Measurements from ENCODE around the gene SIN3A.
"Not testable (repeated sequence)": the region's sequence is repeated elsewhere in the genome, so short reads cannot be mapped to it uniquely, and the experiment has no call there.

Gene SIN3A

DNA sequence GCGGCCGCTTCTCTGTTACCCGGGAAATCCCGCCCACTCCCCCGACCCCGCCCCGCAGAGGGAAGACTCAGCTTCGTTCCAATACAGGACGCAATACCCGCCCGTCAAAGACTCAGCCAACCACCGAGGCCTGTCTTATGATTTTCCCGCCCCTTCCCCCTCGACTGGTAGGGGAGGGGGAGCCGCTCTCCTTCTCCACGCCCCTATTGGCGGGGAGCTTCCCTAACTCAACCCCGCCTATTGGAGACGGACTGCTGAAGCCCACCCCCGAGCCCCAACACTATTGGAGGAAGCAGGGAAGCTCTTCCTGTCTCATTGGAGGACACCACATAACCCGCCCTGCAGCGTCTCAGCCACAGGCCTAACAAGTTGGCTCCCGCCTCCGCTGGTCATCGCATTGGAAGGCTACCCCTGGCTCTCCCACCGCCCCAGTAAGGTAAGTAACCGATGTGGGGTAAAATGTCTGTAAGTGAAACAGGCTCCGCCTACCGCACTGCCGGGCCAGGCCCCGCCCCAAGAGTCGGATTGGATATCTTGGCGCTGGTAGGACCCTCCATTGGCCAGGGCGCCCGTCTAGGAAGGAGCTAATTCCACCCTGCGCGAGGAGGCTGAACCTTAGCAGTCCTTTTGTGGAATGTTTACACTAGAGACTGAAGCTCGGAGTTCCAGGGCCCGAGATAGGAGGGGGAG lies at the start of gene SIN3A:
Gene SIN3A, minus strand, starts transcription at position 17 of the 690 bp plus-strand sequence. CDS start 21,315 bp downstream, outside the sequence.
- Histone ChIP-seq H3K9ac (peak within 1 kb of the TSS; percentile 89 to 97 (median 93)), H3K27me3 (no peaks in the 10 kb centered on the region), H4K20me1 (peaks cover 38 to 47% (median 38%) of the 10 kb centered on the region in 11 experiments), H3K4me3 (peak within 1 kb of the TSS; percentile 81 to 99 (median 90)), H3K36me3 (peaks cover 7 to 16% (median 14%) of the 10 kb centered on the region in 11 experiments; a peak in 16 of 22 replicates), H3K27ac (peak within 1 kb of the TSS; percentile 80 to 99 (median 95)), H3K4me2 (peak within 1 kb of the TSS; percentile 94 to 100 (median 98)), H3K4me1 (peaks cover 34 to 57% (median 48%) of the 10 kb centered on the region in 10 experiments), H3K9me3 (replicated peaks in 1 of 11) (no peaks in the 10 kb centered on the region)
- no peak for TF ChIP-seq Cebpa-rat (IDR thresholded peaks at IDR 0.05)

DNA sequence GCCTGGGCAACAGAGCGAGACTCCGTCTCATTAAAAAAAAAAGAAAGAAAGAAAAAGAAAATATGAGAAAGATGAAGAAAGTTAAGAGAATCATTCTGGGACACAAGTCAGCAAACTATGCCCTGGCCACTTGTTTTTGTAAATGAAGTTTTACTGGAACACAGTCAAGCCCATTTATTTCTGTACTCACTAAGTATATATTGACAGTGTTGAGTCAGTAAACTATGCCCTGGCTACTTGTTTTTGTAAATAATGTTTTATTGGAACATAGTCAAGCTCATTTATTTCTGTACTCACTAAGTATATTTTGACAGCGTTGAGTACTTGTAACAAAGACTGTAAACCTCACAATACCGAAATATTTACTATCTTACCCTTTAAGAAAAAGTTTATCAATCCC lies 42.2 kb upstream of the SIN3A start:
- Histone ChIP-seq H3K9ac (no peak overlapping the region), H3K36me3 (peaks cover 82 to 99% (median 93%) of the 10 kb centered on the region in 11 experiments), H3K4me1 (no peaks in the 10 kb centered on the region; a peak in 1 of 20 replicates), H3K27ac (no peak overlapping the region), H3K9me3 (replicated peaks in 1 of 11) (no peaks in the 10 kb centered on the region), H3K4me3 (no peak overlapping the region), H3K27me3 (no peaks in the 10 kb centered on the region), H3K4me2 (no peak overlapping the region), H4K20me1 (0 out of 22 replicates have a peak, but pooled peaks cover 0 to 5% (median 0%) of the 10 kb centered on the region in 11 experiments)
- TF ChIP-seq Cebpa-rat (IDR thresholded peaks at IDR 0.05), result no peak

DNA sequence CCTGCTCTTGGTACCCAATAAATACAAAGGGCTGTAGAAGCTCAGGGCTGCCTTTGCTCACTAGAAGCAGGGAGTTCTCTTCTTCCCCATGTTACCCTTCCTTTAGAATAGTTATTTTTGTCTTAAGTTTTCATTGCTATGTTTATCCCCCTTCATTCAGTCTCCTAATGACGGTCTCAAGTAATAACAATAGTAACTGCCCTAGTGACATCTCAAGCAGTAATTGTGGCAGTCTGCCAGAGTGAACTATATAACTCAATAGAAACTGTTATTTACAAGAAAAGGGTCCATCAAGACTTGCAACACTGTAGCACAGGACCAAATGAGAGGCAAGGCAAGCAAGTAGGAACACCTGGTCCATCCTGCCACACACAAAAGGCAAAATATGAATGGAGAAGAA lies 32.5 kb upstream of the SIN3A start:
- Histone ChIP-seq H3K36me3 (peaks cover 67 to 80% (median 72%) of the 10 kb centered on the region in 11 experiments), H3K27ac (no peak overlapping the region), H4K20me1 (no peaks in the 10 kb centered on the region), H3K4me2 (no peak overlapping the region), H3K9ac (no peak overlapping the region), H3K4me1 (no peaks in the 10 kb centered on the region), H3K4me3 (no peak overlapping the region), H3K9me3 (replicated peaks in 1 of 11) (peaks cover 0 to 31% (median 25%) of the 10 kb centered on the region in 11 experiments; a peak in 20 of 22 replicates), H3K27me3 (no peaks in the 10 kb centered on the region)
- TF ChIP-seq Cebpa-rat (IDR thresholded peaks at IDR 0.05), result no peak

GRCh38 chr15:75483556-75483955 lies 32.1 kb upstream of the SIN3A start:
- Histone ChIP-seq H3K9me3 (replicated peaks in 1 of 11) (peaks cover 0 to 31% (median 25%) of the 10 kb centered on the region in 11 experiments; a peak in 20 of 22 replicates), H3K36me3 (peaks cover 67 to 80% (median 72%) of the 10 kb centered on the region in 11 experiments)
- H3K4me2 ChIP-seq, H3K4me1 ChIP-seq, H4K20me1 ChIP-seq, H3K27me3 ChIP-seq, H3K9ac ChIP-seq, H3K27ac ChIP-seq, H3K4me3 ChIP-seq: not testable (repeated sequence)

- Histone ChIP-seq H4K20me1 (no peaks in the 10 kb centered on the region), H3K4me3 (no peak overlapping the region), H3K27me3 (no peaks in the 10 kb centered on the region), H3K4me2 (no peak overlapping the region), H3K9me3 (replicated peaks in 1 of 11) (peaks cover 0 to 31% (median 25%) of the 10 kb centered on the region in 11 experiments; a peak in 20 of 22 replicates), H3K27ac (no peak overlapping the region), H3K36me3 (peaks cover 67 to 80% (median 72%) of the 10 kb centered on the region in 11 experiments), H3K4me1 (no peaks in the 10 kb centered on the region), H3K9ac (no peak overlapping the region)
- no peak for TF ChIP-seq Cebpa-rat (IDR thresholded peaks at IDR 0.05)
These were observed 31.6 kb upstream of the SIN3A start for GRCh38 chr15:75483106-75483505.

DNA sequence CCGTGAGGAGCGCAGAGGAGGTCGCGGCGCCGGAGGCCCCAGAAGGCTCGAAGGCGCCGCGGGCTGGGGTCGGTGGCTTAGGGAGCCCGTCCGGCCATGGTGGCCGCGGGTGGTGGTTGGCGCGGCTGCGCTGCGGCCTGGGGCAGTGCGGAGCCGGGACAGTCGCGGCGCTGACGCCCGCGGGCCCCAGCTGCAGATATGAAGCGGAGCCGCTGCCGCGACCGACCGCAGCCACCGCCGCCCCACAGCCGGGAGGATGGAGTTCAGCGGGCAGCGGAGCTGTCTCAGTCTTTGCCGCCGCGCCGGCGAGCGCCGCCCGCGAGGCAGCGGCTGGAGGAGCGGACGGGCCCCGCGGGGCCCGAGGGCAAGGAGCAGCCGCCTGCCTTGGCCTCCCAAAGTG lies 29.0 kb upstream of the SIN3A start:
- H3K27ac ChIP-seq, H3K4me2 ChIP-seq, H3K9ac ChIP-seq, H3K4me3 ChIP-seq, H3K4me1 ChIP-seq, H3K27me3 ChIP-seq: not testable (repeated sequence)
- Histone ChIP-seq H3K9me3 (replicated peaks in 1 of 11) (peaks cover 0 to 26% (median 25%) of the 10 kb centered on the region in 11 experiments; a peak in 20 of 22 replicates), H3K36me3 (peaks cover 65 to 80% (median 73%) of the 10 kb centered on the region in 11 experiments), H4K20me1 (peaks cover 0 to 11% (median 0%) of the 10 kb centered on the region in 11 experiments; a peak in 3 of 22 replicates)

DNA sequence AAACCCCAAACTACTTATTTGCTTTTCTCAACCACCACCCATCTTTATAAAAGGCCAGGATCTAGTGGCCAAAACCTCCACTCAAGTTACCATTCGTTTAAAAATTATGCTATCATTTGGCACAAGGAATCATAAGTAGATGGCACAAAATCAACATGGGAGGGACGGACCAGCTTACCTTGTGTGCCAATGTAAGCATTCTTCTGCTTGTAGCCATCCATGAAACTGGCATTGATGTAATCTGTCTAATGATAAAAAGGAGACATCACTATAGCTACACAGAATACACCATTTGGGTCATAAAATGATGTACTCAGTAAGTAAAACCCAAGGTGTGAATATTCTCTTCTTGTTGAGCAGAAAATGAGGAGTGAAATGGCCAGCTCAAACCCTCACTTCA lies 28.2 kb upstream of the SIN3A start:
- H3K9ac ChIP-seq, result no peak overlapping the region
- no peak overlapping the region for H3K27ac ChIP-seq
- H3K9me3 ChIP-seq (replicated peaks in 1 of 11), result peaks cover 0 to 22% (median 21%) of the 10 kb centered on the region in 11 experiments; a peak in 20 of 22 replicates
- no peak overlapping the region for H3K4me2 ChIP-seq
- peaks cover 69 to 81% (median 76%) of the 10 kb centered on the region in 11 experiments for H3K36me3 ChIP-seq
- H3K4me1 ChIP-seq, result no peaks in the 10 kb centered on the region
- H4K20me1 ChIP-seq, result peaks cover 0 to 17% (median 0%) of the 10 kb centered on the region in 11 experiments; a peak in 5 of 22 replicates
- TF ChIP-seq Cebpa-rat (IDR thresholded peaks at IDR 0.05), result no peak
- H3K27me3 ChIP-seq, result no peaks in the 10 kb centered on the region
- no peak overlapping the region for H3K4me3 ChIP-seq

DNA sequence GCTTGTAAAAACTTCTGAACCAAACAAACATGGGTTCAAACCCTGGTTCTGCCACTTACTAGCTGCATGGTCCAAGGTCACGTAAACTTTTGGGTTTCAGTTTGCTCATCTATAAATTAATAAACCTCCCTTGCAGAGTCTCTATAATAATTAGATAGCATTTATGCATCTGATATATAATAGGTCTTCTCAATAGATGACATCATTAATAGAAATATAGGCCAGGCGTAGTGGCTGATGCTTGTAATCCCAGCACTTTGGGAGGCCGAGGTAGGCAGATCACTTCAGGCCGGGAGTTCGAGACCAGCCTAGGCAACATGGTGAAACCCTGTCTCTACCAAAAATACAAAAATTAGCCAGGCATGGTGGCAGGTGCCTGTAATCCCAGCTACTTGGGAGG lies 25.6 kb upstream of the SIN3A start:
- not testable (repeated sequence) for H3K9me3 ChIP-seq (replicated peaks in 1 of 11); H3K4me1 ChIP-seq; H3K4me2 ChIP-seq; H3K4me3 ChIP-seq; H3K27ac ChIP-seq; H3K9ac ChIP-seq; H3K27me3 ChIP-seq
- Histone ChIP-seq H4K20me1 (peaks cover 0 to 21% (median 0%) of the 10 kb centered on the region in 11 experiments; a peak in 5 of 22 replicates), H3K36me3 (peaks cover 74 to 85% (median 81%) of the 10 kb centered on the region in 11 experiments)

GRCh38 chr15:75468913-75469598 lies 17.6 kb upstream of the SIN3A start:
- H3K36me3 ChIP-seq, result peaks cover 87 to 100% (median 98%) of the 10 kb centered on the region in 11 experiments
- peaks cover 0 to 11% (median 2%) of the 10 kb centered on the region in 10 experiments; a peak in 7 of 20 replicates for H3K4me1 ChIP-seq

More at GRCh38 chr15:75468913-75469598, 17.6 kb upstream of the SIN3A start:
- no peaks in the 10 kb centered on the region for H3K9me3 ChIP-seq (replicated peaks in 1 of 11)
- no peaks in the 10 kb centered on the region for H3K27me3 ChIP-seq
- no peak overlapping the region for H3K9ac ChIP-seq
- no peak overlapping the region for H3K4me3 ChIP-seq
- H3K4me2 ChIP-seq, result 0 out of 22 replicates have a peak overlapping the region, but pooled peaks of 3 of the 11 experiments have one; percentile 10 to 19 (median 16)
- no peak overlapping the region for H3K27ac ChIP-seq
- peaks cover 0 to 35% (median 0%) of the 10 kb centered on the region in 11 experiments; a peak in 8 of 22 replicates for H4K20me1 ChIP-seq
- no peak for TF ChIP-seq Cebpa-rat (IDR thresholded peaks at IDR 0.05)
